GM19240 (cell line): ENCODE results near the gene SMPD4.
"Not testable (repeated sequence)": the region's sequence is repeated elsewhere in the genome, so short reads cannot be mapped to it uniquely, and the experiment has no call there.

Experiments used
- DNase-seq: peaks from one replicate; pipeline ENCODE4 v3.0.0; 2011; ENCODE audit warnings: low spot score; ENCODE audit not compliant: insufficient read length

The SMPD4 gene

GRCh38 chr2:130141002-130141401 lies 40.4 kb downstream of the SMPD4 start:
- not testable (repeated sequence) for DNase-seq

GRCh38 chr2:130140516-130140915 lies 40.9 kb downstream of the SMPD4 start:
- DNase-seq, result not testable (repeated sequence)

GRCh38 chr2:130139331-130140280 lies 41.8 kb downstream of the SMPD4 start:
- DNase-seq, result not testable (repeated sequence)

GRCh38 chr2:130138841-130139251 lies 42.6 kb downstream of the SMPD4 start:
- not testable (repeated sequence) for DNase-seq

- DNase-seq, result not testable (repeated sequence)
These were observed 43.1 kb downstream of the SMPD4 start for GRCh38 chr2:130138326-130138725.

GRCh38 chr2:130137118-130137517 lies 44.3 kb downstream of the SMPD4 start:
- not testable (repeated sequence) for DNase-seq

GRCh38 chr2:130136546-130136945 lies 44.9 kb downstream of the SMPD4 start:
- DNase-seq, result not testable (repeated sequence)

GRCh38 chr2:130135692-130136541 lies 45.5 kb downstream of the SMPD4 start:
- DNase-seq, result no peak

- not testable (repeated sequence) for DNase-seq
These were observed 52.1 kb downstream of the SMPD4 start, which contains the start of gene POTEF for GRCh38 chr2:130129120-130129829. TSS of gene POTEF (minus strand) at chr2:130129222. CDS start at chr2:130120515, 8,707 bp downstream.

- DNase-seq, result not testable (repeated sequence)
These were observed 52.9 kb downstream of the SMPD4 start for GRCh38 chr2:130128464-130128863.

GRCh38 chr2:130127726-130128125 lies 53.7 kb downstream of the SMPD4 start:
- not testable (repeated sequence) for DNase-seq

- DNase-seq, result not testable (repeated sequence)
These were observed 60.5 kb downstream of the SMPD4 start for GRCh38 chr2:130120924-130121323.

- not testable (repeated sequence) for DNase-seq
These were observed 78.6 kb downstream of the SMPD4 start for GRCh38 chr2:130102597-130103363.
